Stomach (tissue), 4 donors: ENCODE measurements around the gene PAK1IP1.

Experiments
- POLR2A ChIP-seq, 4 donors: fragments of 450-650 bp; IDR thresholded peaks; one replicate each; pipeline ENCODE4 v1.6.1; 2016; ENCODE audit warnings: antibody characterized with exemption in 4 of 4, control low read depth in 2 of 4, mild to moderate bottlenecking in 1 of 4, moderate library complexity in 1 of 4
- TF ChIP-seq, protein P1 (sequence below), 7 experiments: fragments of 450-650 bp in 4 of 7; fragments of 200-600 bp in 3 of 7; sonication (generic) in 3 of 7; IDR thresholded peaks; one replicate each; pipeline ENCODE4 v1.5.1; 2016 to 2019; ENCODE audit warnings: antibody characterized with exemption in 7 of 7, control low read depth in 2 of 7, mild to moderate bottlenecking in 1 of 7

DNA sequence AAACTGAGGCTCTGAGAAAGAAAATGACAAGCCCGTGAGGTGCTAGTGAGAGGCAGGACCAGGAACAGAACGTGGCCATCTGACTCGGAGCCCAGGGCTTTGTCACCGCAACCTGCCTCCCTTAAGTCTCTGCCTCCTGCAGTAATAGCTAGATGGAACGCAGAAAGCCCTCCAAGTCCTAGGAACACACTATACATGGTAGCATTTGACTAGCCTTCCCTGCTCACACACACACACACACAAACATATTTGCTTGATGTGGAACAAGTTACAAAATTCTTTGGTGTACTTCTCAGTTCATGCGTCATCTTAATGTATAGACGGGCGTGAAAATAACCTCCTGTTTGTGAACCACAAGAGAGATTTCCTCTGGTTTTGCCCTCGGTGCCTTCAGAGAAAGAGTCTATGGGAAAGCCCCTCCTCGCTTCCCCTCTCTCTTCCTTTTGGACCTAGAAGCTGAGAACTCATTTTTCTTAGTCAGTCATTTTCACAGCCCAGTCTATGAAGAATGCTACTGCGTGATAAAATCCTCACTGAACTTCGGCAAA lies 39.2 kb upstream of the PAK1IP1 start:
- TF ChIP-seq, protein P1, sequence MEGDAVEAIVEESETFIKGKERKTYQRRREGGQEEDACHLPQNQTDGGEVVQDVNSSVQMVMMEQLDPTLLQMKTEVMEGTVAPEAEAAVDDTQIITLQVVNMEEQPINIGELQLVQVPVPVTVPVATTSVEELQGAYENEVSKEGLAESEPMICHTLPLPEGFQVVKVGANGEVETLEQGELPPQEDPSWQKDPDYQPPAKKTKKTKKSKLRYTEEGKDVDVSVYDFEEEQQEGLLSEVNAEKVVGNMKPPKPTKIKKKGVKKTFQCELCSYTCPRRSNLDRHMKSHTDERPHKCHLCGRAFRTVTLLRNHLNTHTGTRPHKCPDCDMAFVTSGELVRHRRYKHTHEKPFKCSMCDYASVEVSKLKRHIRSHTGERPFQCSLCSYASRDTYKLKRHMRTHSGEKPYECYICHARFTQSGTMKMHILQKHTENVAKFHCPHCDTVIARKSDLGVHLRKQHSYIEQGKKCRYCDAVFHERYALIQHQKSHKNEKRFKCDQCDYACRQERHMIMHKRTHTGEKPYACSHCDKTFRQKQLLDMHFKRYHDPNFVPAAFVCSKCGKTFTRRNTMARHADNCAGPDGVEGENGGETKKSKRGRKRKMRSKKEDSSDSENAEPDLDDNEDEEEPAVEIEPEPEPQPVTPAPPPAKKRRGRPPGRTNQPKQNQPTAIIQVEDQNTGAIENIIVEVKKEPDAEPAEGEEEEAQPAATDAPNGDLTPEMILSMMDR (IDR thresholded peaks at IDR 0.05), result no peak
- TF ChIP-seq POLR2A (IDR thresholded peaks at IDR 0.05), result no peak
